Activated CD4-positive, alpha-beta T cell treated with anti-CD3 and anti-CD28 coated beads, Interleukin-2, amount 10 ng/mL, durations not matched to agents 24 days and 14 days (primary cell): Measurements from ENCODE around the gene WDR90. TPM values are rescaled to one million over a fixed set of nuclear protein-coding genes. Genes with fewer than 3 reads are reported as not detected.

Experiments used
- DNase-seq: peaks from one replicate; pipeline ENCODE4 v3.0.0; 2022
- H3K27ac Mint-ChIP-seq: one replicate; pipeline ENCODE4 v1.8.0; 2022; ENCODE audit warnings: mild to moderate bottlenecking, mixed read lengths
- H3K27me3 Mint-ChIP-seq: one replicate; pipeline ENCODE4 v1.8.0; 2022; ENCODE audit warnings: mixed read lengths
- H3K36me3 Mint-ChIP-seq: one replicate; pipeline ENCODE4 v1.8.0; 2022; ENCODE audit warnings: low read depth, mild to moderate bottlenecking, mixed read lengths
- H3K4me1 Mint-ChIP-seq: one replicate; pipeline ENCODE4 v1.8.0; 2021; ENCODE audit warnings: mixed read lengths
- H3K4me3 Mint-ChIP-seq: one replicate; pipeline ENCODE4 v1.8.0; 2022; ENCODE audit warnings: mild to moderate bottlenecking, moderate library complexity, mixed read lengths
- H3K9me3 Mint-ChIP-seq: one replicate; pipeline ENCODE4 v1.8.0; 2021; ENCODE audit warnings: mixed read lengths
- intact Hi-C: fragments of 100-400 bp; cut with micrococcal nuclease; formaldehyde crosslinking; loops from one replicate; pipeline ENCODE4 v1.15.1; 2023
- total RNA-seq: library from RNA; stranded (reverse); gene quantifications from 2 replicates; pipeline ENCODE4 v1.2.3, GENCODE V29; 2022

Gene WDR90
- total RNA-seq, 1 donor from 2014 or later: 111 TPM

DNA sequence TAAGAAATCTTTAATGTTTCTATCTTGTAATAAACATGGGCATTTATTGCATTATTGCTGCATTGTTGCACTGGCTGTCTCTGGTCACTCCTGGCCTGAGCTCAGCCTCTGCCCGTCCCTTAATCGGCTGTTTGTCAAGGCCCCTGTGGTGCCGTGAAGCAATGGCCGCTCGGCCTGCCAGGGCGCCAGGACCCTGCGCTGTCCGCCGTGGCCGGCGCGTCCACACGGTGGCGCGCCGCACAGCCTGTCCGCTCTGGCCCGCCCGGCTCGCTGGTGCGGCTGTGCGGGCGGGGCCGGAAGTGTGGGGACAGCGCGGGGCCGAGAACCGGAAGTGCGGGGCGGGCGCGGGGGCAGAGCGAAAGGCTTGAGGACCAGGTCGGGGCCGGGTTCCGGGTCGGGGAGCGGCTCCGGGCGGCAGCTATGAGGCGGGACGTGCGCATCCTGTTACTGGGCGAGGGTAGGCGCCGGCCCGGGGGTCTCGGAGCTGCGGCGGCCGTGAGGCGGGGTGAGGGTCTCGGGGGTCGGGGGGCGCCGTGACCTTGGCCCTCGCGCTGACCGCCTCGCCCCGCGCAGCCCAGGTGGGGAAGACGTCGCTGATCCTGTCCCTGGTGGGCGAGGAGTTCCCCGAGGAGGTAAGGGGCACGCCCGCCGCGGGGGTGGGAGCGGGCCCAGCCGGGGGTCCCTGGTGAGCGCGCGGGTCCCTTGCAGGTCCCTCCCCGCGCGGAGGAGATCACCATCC, 18.8 kb downstream of the WDR90 start, which contains the start of gene RHOT2:
RHOT2 (plus strand) TSS at position 353 of the 739 bp plus-strand sequence; CDS start at position 421, 68 bp downstream.
- Mint-ChIP-seq H3K4me3 (peak within 1 kb of the TSS; percentile 84), H3K27me3 (no peaks in the 10 kb centered on the region), H3K27ac (peak within 1 kb of the TSS; percentile 92), H3K4me1 (peaks cover 4% of the 10 kb centered on the region), H3K36me3 (peaks cover 17% of the 10 kb centered on the region), H3K9me3 (no peaks in the 10 kb centered on the region)
- intact Hi-C loops: loop anchor here (1.0 to 10.0 kb wide), 2 partner anchors 11 to 103 kb away; partner anchors contain the start of genes NHLRC4, PIGQ and PRR35
- DNase-seq: peak; percentile 99

DNA sequence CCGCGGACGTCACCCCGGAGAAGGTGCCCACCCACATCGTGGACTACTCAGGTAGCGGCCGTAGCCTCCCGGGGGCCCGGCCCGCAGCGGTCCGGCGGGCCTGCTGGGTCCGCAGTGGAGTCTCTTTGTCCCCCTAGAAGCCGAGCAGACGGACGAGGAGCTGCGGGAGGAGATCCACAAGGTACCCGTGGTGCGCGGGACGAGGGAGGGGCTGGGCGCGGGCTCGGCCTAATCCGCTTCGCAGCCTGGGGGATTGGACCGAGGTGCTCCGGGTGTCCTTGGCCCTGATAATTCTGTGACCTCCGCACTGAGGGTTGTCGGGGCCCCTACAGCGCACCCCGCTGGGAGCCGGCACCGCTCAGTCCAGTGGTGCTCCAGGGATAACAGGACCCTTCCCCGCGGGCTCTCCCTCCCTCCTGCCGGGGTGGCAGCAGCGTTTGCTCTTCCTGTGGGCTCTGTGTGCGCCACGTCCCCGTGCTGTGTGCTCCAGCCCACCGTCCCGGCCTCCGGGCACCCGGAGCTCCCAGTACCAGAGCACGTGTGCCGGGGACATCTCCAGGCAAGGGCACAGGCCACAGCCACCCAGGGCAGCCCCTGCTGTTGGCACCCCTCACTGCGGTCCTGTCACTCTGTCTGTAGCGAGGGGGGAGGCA, 19.5 kb downstream of the WDR90 start:
- Mint-ChIP-seq H3K4me3 (peak overlapping the region; percentile 84), H3K27me3 (no peaks in the 10 kb centered on the region), H3K9me3 (no peaks in the 10 kb centered on the region), H3K4me1 (peaks cover 4% of the 10 kb centered on the region), H3K36me3 (peaks cover 20% of the 10 kb centered on the region), H3K27ac (peak overlapping the region; percentile 76)
- intact Hi-C loops: loop anchor here (1.0 to 10.0 kb wide), 2 partner anchors 11 to 104 kb away; partner anchors contain the start of genes NHLRC4, PIGQ and PRR35
- DNase-seq: peak; percentile 72

DNA sequence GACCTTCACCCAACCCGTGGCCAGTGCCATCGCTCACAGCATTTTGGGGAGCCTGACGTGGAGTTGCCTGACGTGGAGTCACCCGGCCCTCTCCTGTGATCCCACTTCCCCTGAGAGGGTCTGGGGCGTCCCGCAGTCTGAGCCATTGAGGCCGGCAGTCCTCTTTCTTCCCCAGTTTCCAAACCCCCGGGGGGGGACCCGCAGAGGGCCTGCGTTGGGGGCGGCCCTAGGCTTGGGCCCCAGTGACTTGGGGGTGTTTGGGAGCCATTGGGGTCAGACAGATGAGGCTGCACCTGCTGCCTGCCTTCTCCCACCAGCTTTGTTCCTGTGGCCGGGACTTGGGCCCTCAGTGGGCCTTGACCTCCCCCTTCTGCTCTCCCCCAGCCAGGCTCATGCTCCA, 20.5 kb downstream of the WDR90 start:
- Mint-ChIP-seq H3K27me3 (no peaks in the 10 kb centered on the region), H3K4me1 (peaks cover 4% of the 10 kb centered on the region), H3K9me3 (no peaks in the 10 kb centered on the region), H3K27ac (no peak overlapping the region), H3K36me3 (peaks cover 22% of the 10 kb centered on the region), H3K4me3 (peak overlapping the region; percentile 84)
- intact Hi-C loops: loop anchor here (10.0 kb wide), 1 partner anchor 105 kb away; the partner anchor contains the start of genes NHLRC4, PIGQ and PRR35
- no peak for DNase-seq

DNA sequence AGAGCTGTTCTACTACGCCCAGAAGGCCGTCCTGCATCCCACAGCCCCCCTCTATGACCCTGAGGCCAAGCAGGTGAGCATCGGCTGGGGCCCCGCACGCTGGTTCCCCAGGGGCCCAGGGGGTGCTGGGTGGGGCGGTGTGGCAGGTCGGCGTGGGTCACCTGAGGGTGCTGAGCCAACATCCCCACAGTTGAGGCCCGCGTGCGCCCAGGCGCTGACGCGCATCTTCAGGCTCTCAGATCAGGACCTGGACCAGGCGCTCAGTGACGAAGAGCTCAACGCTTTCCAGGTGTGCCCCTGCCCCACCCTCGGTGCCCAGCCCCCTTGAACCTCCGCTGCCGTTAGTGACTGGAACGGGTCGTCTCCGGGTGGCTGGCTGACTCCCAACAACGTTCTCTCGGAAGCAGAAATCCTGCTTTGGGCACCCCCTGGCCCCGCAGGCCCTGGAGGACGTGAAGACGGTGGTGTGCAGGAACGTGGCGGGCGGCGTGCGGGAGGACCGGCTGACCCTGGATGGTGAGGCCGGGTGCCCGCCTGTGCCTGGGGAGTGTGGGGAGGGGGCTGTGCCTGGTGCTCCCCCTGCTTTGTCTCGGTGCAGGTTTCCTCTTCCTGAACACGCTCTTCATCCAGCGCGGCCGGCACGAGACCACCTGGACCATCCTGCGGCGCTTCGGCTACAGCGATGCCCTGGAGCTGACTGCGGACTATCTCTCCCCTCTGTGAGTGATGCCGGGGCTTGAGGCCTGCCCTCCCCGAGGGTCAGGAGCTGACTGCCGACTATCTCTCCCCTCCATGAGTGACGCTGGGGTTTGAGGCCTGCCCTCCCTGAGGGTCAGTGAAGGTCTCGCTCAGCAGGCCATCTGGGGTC, 21.6 kb downstream of the WDR90 start:
- H3K27ac Mint-ChIP-seq: no peak overlapping the region
- intact Hi-C loops: no loop called here

DNA sequence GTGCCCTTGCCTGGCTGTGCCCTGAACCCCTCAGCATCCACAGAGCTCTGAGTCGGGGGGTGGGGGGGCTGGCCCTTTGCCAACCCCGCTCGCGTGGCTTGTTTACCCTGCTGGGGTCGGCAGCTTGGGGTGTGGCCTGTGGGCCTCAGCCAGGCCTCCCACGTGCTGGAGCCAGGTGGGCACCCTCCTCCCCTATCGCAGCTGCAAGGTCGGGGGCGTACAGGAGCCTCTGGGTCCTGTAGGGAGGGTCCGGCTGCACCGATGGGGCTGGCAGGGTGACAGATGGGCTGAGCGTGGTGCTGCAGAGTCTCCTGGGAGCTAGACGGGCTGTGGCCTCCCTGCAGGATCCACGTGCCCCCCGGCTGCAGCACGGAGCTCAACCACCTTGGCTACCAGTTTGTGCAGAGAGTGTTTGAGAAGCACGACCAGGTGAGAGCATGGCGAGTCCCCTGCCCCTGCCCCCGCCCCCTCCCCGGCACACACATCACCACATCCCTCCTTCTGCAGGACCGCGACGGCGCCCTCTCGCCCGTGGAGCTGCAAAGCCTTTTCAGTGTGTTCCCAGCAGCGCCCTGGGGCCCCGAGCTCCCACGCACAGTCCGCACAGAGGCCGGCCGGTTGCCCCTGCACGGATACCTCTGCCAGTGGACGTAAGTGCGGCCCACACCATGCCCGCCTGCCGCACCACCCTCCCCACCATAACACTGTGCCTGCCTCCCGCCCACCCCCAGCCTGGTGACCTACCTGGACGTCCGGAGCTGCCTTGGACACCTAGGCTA, 22.4 kb downstream of the WDR90 start:
- peaks cover 24% of the 10 kb centered on the region for H3K36me3 Mint-ChIP-seq
- H3K4me1 Mint-ChIP-seq: peaks cover 5% of the 10 kb centered on the region
- no peaks in the 10 kb centered on the region for H3K9me3 Mint-ChIP-seq
- peaks cover 5% of the 10 kb centered on the region for H3K27me3 Mint-ChIP-seq
- H3K4me3 Mint-ChIP-seq: no peak overlapping the region
- no peak overlapping the region for H3K27ac Mint-ChIP-seq
- no peak for DNase-seq
- intact Hi-C loops: no loop called here

More for the DNA sequence above, 21.6 kb downstream of the WDR90 start:
- H3K36me3 Mint-ChIP-seq: peaks cover 24% of the 10 kb centered on the region
- peaks cover 5% of the 10 kb centered on the region for H3K4me1 Mint-ChIP-seq
- peak overlapping the region; percentile 84 for H3K4me3 Mint-ChIP-seq
- H3K27me3 Mint-ChIP-seq: peaks cover 5% of the 10 kb centered on the region
- H3K9me3 Mint-ChIP-seq: no peaks in the 10 kb centered on the region
- DNase-seq: no peak

DNA sequence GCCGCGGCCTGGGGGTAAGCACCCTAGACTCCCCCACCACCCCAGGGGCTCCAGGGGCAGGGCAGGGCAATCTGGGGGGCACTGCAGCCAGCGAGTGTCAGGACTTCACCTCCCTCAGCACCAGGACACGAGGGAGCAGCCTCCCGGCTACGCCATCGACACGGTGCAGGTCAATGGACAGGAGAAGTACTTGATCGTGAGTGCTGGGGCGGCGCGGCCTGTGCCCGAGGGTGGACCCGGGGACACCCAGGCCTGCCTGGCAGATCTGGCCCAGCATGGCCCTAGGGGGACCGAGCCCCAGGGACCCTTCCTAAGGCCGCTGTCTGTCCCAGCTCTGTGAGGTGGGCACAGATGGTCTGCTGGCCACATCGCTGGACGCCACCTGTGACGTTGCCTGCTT, 23.2 kb downstream of the WDR90 start:
- Mint-ChIP-seq H3K4me3 (no peak overlapping the region), H3K27me3 (peaks cover 5% of the 10 kb centered on the region), H3K36me3 (peaks cover 24% of the 10 kb centered on the region), H3K4me1 (peaks cover 5% of the 10 kb centered on the region), H3K9me3 (no peaks in the 10 kb centered on the region), H3K27ac (no peak overlapping the region)
- DNase-seq: no peak
- intact Hi-C loops: no loop called here

DNA sequence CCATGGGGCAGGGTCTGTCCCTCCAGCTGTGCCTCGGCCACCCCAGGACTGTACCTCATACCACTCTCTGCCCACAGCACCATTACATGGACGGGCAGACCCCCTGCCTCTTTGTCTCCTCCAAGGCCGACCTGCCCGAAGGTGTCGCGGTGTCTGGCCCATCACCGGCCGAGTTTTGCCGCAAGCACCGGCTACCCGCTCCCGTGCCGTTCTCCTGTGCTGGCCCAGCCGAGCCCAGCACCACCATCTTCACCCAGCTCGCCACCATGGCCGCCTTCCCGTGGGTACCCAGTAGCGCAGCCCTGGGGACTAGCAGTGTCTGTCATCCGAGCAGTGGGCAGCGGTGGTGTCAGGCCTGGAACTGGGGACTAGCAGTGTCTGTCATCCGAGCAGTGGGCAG, 23.7 kb downstream of the WDR90 start:
- Mint-ChIP-seq H3K27me3 (peaks cover 5% of the 10 kb centered on the region), H3K27ac (no peak overlapping the region), H3K9me3 (no peaks in the 10 kb centered on the region), H3K4me1 (peaks cover 3% of the 10 kb centered on the region), H3K36me3 (peaks cover 21% of the 10 kb centered on the region), H3K4me3 (no peak overlapping the region)
- no peak for DNase-seq
- intact Hi-C loops: no loop called here

DNA sequence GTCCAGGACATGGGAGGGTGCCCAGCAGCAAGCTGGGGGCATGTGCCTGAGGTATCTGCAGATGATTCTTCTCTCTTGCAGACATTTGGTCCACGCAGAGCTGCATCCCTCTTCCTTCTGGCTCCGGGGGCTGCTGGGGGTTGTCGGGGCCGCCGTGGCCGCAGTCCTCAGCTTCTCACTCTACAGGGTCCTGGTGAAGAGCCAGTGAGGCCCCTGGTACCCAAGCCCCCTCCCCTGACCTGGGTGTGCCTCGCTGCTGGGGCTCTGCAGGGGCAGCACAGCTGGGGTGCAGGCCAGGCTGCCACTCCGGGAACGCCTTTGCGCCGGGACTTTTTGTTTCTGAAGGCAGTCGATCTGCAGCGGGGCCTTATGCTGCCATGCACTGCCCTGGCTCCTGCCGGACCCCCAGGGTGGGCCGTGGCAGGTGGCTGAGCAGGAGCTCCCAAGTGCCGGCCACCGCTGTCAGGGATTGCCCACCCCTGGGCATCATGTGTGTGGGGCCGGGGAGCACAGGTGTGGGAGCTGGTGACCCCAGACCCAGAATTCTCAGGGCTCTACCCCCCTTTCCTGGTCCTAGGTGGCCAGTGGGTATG, 24.3 kb downstream of the WDR90 start:
- intact Hi-C loops: no loop called here
- Mint-ChIP-seq H3K36me3 (peaks cover 19% of the 10 kb centered on the region), H3K4me3 (no peak overlapping the region), H3K4me1 (peaks cover 3% of the 10 kb centered on the region), H3K27ac (no peak overlapping the region), H3K9me3 (no peaks in the 10 kb centered on the region), H3K27me3 (peaks cover 5% of the 10 kb centered on the region)
- DNase-seq: no peak

DNA sequence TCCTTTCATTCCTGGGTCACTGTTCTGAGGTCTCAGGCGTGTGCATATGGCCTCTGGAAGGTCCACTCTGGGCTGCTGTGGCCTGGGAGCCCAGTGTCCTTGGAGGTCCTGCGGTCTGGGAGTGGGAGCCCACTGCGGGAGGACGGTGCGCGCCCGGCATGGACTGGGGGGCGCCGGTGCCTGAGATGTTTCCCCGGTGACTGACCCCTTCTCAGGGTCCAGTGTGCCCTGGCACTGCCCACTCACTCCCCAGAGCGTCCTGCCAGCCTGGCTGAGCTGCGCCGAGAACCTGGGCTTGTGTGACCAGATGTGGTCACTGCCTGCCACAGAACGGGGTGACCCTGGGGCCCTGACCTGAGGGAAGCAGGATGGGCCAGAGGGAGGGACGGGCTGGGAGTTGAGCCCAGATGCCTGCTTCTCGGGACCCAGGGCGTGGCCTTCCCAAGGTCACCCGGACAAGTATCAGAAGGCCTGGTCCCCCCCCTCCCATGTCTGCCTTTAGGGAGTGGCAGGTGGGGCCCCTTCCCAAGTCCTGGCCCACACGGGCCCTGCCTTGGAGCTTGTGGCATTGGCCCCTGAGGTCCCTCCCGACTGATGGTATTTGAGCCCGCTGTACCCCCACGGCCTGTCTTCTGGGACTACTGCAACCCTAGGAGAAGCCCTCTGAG, 25.2 kb downstream of the WDR90 start:
- intact Hi-C loops: no loop called here
- Mint-ChIP-seq H3K27ac (no peak overlapping the region), H3K4me3 (no peak overlapping the region), H3K27me3 (peaks cover 5% of the 10 kb centered on the region), H3K36me3 (peaks cover 17% of the 10 kb centered on the region), H3K4me1 (peaks cover 5% of the 10 kb centered on the region), H3K9me3 (no peaks in the 10 kb centered on the region)
- DNase-seq: no peak

DNA sequence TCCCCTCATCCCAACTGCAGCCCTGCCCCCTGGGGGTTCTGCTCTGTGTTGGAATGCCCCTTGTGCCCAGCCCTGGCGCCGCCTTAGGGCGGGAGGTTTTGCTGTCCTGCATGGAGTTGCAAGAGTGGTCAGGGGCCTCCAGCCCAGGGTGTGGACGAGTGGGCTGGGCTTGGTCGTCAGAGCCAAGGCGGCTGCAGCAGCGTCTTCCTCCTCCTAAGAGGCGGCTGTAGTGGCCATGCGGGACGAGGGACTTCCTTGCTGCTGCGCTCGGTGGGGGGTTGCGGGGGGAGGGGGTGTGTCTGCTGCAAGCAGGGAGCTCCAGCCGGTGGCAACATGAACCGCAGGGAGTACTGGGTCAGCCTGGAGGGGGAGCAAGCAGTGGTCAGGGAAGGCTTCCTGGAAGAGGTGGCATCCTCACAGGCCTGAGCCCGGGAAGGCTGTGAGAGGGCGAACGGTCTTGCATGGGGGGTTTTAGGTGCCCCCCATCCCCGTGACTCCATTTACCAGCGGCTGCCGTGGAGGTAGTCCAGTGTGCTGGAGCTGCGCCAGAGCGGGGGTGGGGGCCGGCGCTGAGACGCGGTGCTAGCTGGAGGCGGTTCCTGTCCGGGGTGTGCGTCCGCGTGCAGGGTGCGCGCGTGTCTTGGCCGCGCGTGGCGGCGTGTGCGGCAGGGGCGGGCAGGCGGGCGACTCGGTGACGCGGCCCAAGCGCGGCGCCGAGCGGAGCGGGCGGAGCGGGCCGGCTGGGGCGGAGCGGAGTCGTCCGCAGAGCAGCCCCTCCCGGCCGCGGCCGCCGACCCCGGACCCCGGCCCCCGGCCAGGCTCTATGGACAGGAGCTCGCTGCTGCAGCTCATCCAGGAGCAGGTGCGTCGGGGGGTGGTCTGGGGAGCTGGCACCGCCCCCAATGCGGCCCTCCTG, 26.1 kb downstream of the WDR90 start, which contains the start of gene RHBDL1:
RHBDL1 (plus strand) TSS at position 704 of the 916 bp plus-strand sequence; CDS start at position 824, 120 bp downstream.
- no peak for DNase-seq
- peaks cover 5% of the 10 kb centered on the region for H3K27me3 Mint-ChIP-seq
- H3K27ac Mint-ChIP-seq: no peak within 1 kb of the TSS
- intact Hi-C loops: no loop called here
- peak within 1 kb of the TSS; percentile 39 for H3K4me3 Mint-ChIP-seq
- H3K9me3 Mint-ChIP-seq: no peaks in the 10 kb centered on the region
- peaks cover 5% of the 10 kb centered on the region for H3K4me1 Mint-ChIP-seq
- H3K36me3 Mint-ChIP-seq: peaks cover 14% of the 10 kb centered on the region

DNA sequence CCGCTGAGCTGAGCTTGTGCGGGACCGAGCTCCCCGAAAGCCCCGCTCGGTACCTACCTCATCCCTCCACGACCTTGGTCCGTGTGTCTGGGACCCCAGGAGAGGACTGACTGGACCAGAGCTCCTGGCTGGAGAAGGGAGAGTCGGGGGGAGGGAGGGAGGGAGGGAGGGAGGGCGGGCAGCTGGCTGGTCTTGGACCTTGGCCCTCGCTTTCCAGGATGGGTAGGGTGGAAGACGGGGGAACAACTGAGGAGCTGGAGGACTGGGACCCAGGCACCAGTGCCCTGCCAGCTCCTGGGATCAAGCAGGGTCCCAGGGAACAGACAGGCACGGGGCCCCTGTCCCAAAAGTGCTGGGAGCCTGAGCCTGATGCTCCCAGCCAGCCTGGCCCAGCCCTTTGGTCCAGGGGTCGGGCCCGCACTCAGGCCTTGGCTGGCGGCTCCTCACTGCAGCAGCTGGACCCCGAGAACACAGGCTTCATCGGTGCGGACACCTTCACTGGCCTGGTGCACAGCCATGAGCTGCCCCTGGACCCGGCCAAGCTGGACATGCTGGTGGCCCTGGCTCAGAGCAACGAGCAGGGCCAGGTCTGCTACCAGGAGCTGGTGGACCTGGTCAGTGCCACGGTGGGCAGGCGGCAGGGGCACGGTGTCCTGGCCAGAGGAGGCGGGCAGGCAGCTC, 26.9 kb downstream of the WDR90 start:
- DNase-seq: no peak
- H3K9me3 Mint-ChIP-seq: no peaks in the 10 kb centered on the region
- no peak overlapping the region for H3K27ac Mint-ChIP-seq
- H3K4me1 Mint-ChIP-seq: peaks cover 6% of the 10 kb centered on the region
- no peak overlapping the region for H3K4me3 Mint-ChIP-seq
- intact Hi-C loops: no loop called here
- H3K36me3 Mint-ChIP-seq: peaks cover 13% of the 10 kb centered on the region
- H3K27me3 Mint-ChIP-seq: peaks cover 5% of the 10 kb centered on the region
